ENCODE data around the gene PLRG1.

The PLRG1 gene

DNA sequence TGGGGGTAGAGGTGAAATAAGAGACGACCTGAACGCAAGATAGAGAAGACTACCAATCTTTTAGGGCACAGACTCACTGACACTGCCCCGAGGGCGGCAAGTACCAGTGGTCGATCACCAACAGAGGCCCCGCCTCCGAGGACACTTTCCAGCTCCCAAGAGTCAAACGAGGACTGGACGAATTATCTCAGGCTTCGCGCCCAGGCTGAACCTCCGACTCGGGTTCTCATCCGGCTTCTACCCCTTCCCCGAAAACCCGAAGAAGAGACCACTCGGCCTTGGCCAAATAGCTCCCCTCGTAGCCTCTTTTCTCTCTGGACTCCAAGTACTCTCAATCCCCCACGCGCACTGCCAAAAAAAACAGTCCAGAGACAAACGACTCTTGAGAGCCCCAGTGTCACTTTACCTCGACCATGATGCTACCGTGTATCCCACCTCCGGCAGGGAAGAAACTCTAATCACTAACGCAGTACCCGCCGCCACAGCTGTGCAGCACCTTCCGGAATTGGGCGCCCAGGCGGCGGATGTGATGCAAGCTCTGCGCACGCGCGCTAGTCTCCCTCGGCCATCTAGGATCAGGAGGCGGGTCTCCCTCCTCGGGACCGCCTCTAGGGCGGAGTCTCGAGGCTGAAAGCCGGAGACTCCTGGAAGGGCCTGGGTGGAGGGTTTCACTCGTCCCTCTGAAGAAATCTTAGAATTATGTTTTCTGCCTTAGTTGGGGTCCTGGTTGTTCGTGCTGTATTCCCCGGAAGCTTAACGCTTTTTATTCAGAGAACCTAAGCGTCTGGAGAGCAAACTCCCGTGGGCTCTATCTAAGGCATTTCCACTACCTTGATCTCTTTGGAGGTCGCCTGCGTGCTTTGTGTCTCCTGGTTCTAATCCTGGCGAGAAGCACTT lies at the start of gene PLRG1:
Gene PLRG1, minus strand, starts transcription at position 507 of the 897 bp plus-strand sequence. Its CDS starts 92 bp downstream, at position 415.
- peaks cover 2% of the 10 kb centered on the region for H3K4me1 ChIP-seq (ENCODE audit: control insufficient read depth, insufficient read depth, low read length)

More for the DNA sequence above, at the start of gene PLRG1:
- ChIA-PET POLR2A (interaction anchor here (0.7 to 1.1 kb wide), 6 partner anchors 9 to 171 kb away, joined by 3 to 7 read pairs (median 3); partner anchors contain the start of gene DCHS2), CTCF (interaction anchor here (0.6 to 15.4 kb wide), 10 partner anchors 9 to 800 kb away, joined by 3 to 429 read pairs (median 4); partner anchors contain the start of genes FGB and FGG)
- H3K36me3 ChIP-seq (ENCODE audit: control insufficient read depth in 2 of 2, insufficient read depth in 1 of 2, low read length in 2 of 2): peaks cover 17 to 34% of the 10 kb centered on the region in 2 experiments; a peak in 2 of 3 replicates
- TF ChIP-seq SP7 (tag by site-specific recombination; IDR thresholded peaks at IDR 0.05) (0 out of 2 replicates have a peak, but pooled peaks have one; percentile 35), ZXDB (tag by site-specific recombination; IDR thresholded peaks at IDR 0.05) (peak; percentile 29; the same call in 1 of the 2 replicates), SP2 (tag by site-specific recombination; IDR thresholded peaks at IDR 0.05) (peak; percentile 71), ZFP37 (tag by site-specific recombination; IDR thresholded peaks at IDR 0.05) (0 out of 2 replicates have a peak, but pooled peaks have one; percentile 19), ZBTB17 (tag by site-specific recombination; IDR thresholded peaks at IDR 0.05) (peak; percentile 67), TRIM28 (IDR thresholded peaks at IDR 0.05; ENCODE audit: borderline replicate concordance, low read length) (peak; percentile 12; the same call in 1 of the 2 replicates), YY1 (tag by site-specific recombination; IDR thresholded peaks at IDR 0.05) (no peak), ZNF585B (tag by site-specific recombination; IDR thresholded peaks at IDR 0.05) (no peak), ZNF335 (tag by site-specific recombination; conservative IDR thresholded peaks at IDR 0.05) (peak; percentile 19; the same call in 1 of the 2 replicates), ZNF600 (tag by site-specific recombination; IDR thresholded peaks at IDR 0.05) (0 out of 2 replicates have a peak, but pooled peaks have one; percentile 40), SP3 (tag by site-specific recombination; IDR thresholded peaks at IDR 0.05) (peak; percentile 39; the same call in 1 of the 2 replicates), ZNF2 (tag by site-specific recombination; IDR thresholded peaks at IDR 0.05) (peak; percentile 64; the same call in 1 of the 2 replicates), ZNF571 (tag by site-specific recombination; IDR thresholded peaks at IDR 0.05) (no peak)
- TF ChIP-seq, protein P1, sequence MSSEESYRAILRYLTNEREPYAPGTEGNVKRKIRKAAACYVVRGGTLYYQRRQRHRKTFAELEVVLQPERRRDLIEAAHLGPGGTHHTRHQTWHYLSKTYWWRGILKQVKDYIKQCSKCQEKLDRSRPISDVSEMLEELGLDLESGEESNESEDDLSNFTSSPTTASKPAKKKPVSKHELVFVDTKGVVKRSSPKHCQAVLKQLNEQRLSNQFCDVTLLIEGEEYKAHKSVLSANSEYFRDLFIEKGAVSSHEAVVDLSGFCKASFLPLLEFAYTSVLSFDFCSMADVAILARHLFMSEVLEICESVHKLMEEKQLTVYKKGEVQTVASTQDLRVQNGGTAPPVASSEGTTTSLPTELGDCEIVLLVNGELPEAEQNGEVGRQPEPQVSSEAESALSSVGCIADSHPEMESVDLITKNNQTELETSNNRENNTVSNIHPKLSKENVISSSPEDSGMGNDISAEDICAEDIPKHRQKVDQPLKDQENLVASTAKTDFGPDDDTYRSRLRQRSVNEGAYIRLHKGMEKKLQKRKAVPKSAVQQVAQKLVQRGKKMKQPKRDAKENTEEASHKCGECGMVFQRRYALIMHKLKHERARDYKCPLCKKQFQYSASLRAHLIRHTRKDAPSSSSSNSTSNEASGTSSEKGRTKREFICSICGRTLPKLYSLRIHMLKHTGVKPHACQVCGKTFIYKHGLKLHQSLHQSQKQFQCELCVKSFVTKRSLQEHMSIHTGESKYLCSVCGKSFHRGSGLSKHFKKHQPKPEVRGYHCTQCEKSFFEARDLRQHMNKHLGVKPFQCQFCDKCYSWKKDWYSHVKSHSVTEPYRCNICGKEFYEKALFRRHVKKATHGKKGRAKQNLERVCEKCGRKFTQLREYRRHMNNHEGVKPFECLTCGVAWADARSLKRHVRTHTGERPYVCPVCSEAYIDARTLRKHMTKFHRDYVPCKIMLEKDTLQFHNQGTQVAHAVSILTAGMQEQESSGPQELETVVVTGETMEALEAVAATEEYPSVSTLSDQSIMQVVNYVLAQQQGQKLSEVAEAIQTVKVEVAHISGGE (tag by site-specific recombination; conservative IDR thresholded peaks at IDR 0.05; ENCODE audit: low read depth): peak; percentile 95
- TF ChIP-seq, protein P2, sequence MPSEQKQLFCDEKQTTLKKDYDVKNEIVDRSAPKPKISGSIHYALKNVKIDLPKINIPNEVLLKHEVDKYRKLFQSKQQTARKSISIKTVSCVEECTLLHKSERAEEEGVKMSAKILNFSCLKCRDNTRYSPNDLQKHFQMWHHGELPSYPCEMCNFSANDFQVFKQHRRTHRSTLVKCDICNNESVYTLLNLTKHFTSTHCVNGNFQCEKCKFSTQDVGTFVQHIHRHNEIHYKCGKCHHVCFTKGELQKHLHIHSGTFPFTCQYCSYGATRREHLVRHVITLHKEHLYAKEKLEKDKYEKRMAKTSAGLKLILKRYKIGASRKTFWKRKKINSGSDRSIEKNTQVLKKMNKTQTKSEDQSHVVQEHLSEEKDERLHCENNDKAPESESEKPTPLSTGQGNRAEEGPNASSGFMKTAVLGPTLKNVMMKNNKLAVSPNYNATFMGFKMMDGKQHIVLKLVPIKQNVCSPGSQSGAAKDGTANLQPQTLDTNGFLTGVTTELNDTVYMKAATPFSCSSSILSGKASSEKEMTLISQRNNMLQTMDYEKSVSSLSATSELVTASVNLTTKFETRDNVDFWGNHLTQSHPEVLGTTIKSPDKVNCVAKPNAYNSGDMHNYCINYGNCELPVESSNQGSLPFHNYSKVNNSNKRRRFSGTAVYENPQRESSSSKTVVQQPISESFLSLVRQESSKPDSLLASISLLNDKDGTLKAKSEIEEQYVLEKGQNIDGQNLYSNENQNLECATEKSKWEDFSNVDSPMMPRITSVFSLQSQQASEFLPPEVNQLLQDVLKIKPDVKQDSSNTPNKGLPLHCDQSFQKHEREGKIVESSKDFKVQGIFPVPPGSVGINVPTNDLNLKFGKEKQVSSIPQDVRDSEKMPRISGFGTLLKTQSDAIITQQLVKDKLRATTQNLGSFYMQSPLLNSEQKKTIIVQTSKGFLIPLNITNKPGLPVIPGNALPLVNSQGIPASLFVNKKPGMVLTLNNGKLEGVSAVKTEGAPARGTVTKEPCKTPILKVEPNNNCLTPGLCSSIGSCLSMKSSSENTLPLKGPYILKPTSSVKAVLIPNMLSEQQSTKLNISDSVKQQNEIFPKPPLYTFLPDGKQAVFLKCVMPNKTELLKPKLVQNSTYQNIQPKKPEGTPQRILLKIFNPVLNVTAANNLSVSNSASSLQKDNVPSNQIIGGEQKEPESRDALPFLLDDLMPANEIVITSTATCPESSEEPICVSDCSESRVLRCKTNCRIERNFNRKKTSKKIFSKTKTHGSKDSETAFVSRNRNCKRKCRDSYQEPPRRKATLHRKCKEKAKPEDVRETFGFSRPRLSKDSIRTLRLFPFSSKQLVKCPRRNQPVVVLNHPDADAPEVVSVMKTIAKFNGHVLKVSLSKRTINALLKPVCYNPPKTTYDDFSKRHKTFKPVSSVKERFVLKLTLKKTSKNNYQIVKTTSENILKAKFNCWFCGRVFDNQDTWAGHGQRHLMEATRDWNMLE (tag by site-specific recombination; conservative IDR thresholded peaks at IDR 0.05; ENCODE audit: low read depth): peak; percentile 79
- peak within 1 kb of the TSS; percentile 7 for H3K27ac ChIP-seq (ENCODE audit: extremely low read depth, low read depth, low read length)
- H3K4me3 ChIP-seq (ENCODE audit: low read depth, low read length): peak within 1 kb of the TSS; percentile 69
- no peaks in the 10 kb centered on the region for H3K9me3 ChIP-seq (ENCODE audit: control insufficient read depth, insufficient read depth, low read depth, low read length)
